Fibroblast of pulmonary artery (primary cell): Measurements from ENCODE around the gene TEX35.

Experiments
- DNase-seq: peaks from one replicate; pipeline ENCODE4 v3.0.0-alpha.2; 2010; ENCODE audit warnings: low read depth
- H3K4me3 ChIP-seq: replicated peaks from 2 replicates; pipeline ENCODE4 v1.5.1; 2011; ENCODE audit warnings: low read depth, mild to moderate bottlenecking, control low read depth, low read length, moderate library complexity
- TF ChIP-seq, protein P1 (sequence below): IDR thresholded peaks from 2 replicates; pipeline ENCODE4 v1.5.1; 2011; ENCODE audit warnings: mild to moderate bottlenecking, control low read depth, low read length, inconsistent platforms; ENCODE audit errors: missing control alignments

TEX35 gene

DNA sequence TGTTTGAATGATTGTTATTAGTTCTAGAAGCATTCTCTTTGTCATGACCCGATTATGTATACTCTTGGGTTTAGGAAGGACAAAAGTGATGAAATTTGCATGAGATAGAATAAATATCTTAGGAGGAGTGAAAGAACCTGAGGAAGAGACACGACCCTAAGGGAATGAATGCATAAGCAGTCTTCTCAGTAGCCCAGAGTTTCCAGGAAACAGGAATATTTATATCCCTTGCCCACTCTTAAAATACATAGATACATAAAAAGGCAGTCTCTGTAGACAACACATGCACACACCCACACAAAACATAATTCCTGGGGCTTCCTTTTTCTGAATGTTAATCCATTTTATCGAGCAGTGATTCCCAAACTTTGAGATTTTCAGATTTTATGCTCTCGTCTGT is 35.5 kb upstream of the TEX35 start:
- TF ChIP-seq, protein P1, sequence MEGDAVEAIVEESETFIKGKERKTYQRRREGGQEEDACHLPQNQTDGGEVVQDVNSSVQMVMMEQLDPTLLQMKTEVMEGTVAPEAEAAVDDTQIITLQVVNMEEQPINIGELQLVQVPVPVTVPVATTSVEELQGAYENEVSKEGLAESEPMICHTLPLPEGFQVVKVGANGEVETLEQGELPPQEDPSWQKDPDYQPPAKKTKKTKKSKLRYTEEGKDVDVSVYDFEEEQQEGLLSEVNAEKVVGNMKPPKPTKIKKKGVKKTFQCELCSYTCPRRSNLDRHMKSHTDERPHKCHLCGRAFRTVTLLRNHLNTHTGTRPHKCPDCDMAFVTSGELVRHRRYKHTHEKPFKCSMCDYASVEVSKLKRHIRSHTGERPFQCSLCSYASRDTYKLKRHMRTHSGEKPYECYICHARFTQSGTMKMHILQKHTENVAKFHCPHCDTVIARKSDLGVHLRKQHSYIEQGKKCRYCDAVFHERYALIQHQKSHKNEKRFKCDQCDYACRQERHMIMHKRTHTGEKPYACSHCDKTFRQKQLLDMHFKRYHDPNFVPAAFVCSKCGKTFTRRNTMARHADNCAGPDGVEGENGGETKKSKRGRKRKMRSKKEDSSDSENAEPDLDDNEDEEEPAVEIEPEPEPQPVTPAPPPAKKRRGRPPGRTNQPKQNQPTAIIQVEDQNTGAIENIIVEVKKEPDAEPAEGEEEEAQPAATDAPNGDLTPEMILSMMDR: no peak
- no peak overlapping the region for H3K4me3 ChIP-seq
- DNase-seq: no peak

DNA sequence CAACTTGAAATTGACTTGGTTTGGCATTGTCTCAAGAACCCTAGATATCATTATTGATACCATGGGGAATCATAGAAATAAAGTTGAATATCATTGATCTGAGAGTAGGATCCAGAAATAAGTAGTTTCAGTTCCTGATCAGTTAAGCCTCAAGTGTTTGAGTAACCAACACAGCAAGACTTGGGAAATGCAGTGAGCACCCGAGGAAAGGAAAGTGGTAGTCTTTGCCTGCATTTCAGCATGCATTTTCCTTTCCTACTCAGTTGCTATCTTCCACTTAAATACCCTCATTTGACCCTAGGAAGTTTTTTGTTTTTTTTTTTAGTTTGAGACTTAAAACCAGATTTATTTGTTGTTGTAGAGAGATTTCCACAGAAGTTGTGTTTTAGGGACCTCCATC is 35.1 kb upstream of the TEX35 start:
- TF ChIP-seq, protein P1: no peak
- H3K4me3 ChIP-seq: no peak overlapping the region
- no peak for DNase-seq

DNA sequence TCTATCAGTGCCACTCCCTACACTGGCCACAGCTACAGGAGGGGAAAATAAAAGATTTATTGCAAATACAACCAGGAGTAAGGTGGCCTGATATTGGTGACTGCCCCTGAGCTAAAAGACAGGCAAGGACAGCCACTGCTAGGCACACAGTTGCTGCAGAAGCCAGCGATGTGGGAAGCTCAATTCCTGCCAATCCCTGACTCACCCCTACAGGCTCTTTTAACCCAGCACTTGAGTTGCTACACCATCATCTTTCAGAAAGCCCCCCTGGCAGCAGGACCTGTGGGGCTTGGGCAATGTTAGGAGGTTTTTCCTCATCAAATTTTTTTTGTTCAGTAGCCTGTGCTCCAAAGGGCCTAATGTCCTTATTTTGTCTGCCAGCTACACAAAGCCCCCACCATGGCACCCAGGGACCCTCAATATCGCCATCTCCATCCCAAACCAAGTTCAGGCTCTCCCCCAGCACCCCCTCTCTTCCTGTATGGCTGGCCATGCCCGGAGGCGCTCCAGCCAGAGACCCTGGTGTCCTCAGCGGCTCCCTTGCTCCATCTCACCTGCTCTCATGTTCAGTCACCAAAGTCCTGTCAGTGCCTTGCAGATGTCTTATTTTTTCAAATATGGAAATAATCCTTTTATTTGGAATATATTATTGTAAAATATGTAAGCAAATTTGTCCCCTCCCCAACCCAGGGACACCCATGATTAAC is 29.5 kb upstream of the TEX35 start:
- no peak overlapping the region for H3K4me3 ChIP-seq
- TF ChIP-seq, protein P1: no peak
- no peak for DNase-seq

DNA sequence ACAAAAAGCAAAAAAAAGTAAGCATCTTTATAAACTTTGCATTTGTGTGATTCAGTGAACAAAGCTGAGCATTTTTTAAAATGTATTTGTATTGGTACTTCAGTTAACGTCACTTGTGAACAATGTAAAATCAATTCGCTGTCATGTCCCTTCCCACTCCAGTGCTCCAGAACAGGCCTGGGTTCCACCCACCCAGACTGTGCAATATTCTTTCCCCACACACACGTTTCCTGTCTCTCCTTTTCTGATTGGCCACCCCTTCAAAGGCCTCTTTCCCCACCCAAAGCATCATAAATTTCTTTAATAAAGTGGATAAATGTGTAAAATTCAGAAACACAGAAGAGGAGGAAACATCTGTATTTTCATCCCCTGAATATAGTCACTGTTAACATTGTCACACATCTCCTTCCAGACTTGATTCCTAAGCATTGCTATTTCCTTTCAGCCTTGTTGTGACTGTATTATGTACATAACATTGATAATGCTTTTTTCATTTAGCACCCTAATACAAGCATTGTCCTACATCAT is 28.1 kb upstream of the TEX35 start:
- TF ChIP-seq, protein P1: no peak
- no peak for DNase-seq
- H3K4me3 ChIP-seq: no peak overlapping the region

DNA sequence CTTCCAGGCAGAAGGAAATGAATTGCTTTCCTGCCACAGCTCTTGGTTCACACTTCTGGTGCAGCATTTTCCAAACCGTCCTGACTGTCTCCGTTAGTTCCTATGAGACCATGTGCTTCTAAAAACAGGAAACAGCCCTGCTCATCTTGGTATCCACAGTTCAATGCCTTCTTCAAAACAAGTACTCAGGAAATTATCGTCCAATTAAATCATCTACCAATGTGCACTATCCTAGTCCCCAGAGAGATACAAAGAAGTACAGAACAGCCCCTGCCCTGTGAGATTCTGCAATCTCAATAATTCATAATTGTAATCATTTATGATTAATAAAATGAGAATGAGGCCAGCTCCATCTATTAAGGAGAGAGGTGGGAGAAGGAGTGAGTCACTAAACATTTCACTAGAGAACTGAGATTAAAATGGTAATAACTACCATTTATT is 27.3 kb upstream of the TEX35 start:
- DNase-seq: peak; percentile 13
- H3K4me3 ChIP-seq: no peak overlapping the region
- TF ChIP-seq, protein P1: no peak

DNA sequence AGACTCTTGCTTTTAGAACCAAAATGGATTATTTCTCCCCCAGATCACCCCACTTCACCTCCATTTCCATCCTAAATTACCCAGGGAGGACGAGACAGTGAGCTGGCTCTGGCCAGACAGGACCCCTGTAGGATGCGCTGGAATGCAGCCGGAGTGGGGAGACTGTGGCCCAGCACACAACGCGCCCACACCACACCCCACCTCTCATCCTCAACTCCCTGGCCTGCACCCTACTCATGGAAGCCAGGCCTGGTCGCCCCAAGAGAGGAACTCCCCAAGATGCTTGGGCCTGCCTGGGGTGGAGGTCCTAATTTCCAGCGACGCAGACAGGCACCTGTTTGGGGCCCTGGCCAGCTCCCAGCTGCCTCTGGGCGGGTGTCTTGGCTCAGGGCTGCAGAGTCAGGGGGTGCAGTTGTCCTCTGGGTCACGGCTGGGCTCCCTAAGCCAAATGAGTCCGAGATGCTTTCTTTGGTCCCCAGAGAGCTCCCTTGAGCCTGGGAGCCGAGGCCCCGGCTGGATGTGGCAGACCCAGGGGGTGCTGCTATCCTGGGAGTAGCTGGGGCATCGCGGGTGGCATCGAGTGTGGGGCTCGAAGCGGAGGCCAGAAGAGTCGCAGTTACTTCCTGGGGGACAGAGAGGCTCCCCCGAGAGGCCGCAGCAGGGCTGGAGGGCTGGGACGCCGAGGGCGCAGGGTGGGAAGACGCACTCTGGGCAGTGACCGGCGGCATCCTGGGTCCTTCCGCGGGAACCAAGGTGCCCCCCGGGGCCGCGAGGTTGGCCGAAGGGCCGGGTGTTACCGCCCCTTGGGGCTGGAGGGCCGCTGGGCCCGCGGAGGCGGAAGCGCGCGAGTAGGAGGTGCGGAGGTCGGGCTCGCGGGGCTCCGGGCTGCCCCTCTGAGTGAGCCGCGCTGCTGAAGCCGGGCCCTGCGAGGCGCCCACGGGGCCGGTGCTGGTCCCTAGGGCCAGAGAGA is 26.5 kb upstream of the TEX35 start:
- H3K4me3 ChIP-seq: peak overlapping the region; percentile 7
- DNase-seq: no peak
- TF ChIP-seq, protein P1: no peak
